Activated T-helper 1 cell treated with anti-CD3 and anti-CD28 coated beads, Interleukin-12 subunit alpha, Interleukin-12 subunit beta, Interleukin-2, Interleukin-4 antibody, amounts not matched to agents 30 ng/mL and 10 ng/mL and 1 ng/mL, durations not matched to agents 14 hours and 24 hours and 36 hours (primary cell): ENCODE data around the gene LAMP2. TPM values are rescaled to one million over a fixed set of nuclear protein-coding genes. Genes with fewer than 3 reads are reported as not detected.

Experiments
- DNase-seq: peaks from one replicate; pipeline ENCODE4 v3.0.0; 2021; ENCODE audit warnings: low spot score
- H3K27ac Mint-ChIP-seq: one replicate; pipeline ENCODE4 v1.8.0; 2021; ENCODE audit warnings: mild to moderate bottlenecking, mixed read lengths
- H3K27me3 Mint-ChIP-seq: one replicate; pipeline ENCODE4 v1.8.0; 2022; ENCODE audit warnings: mild to moderate bottlenecking, moderate library complexity, mixed read lengths; ENCODE audit not compliant: insufficient read depth
- H3K36me3 Mint-ChIP-seq: one replicate; pipeline ENCODE4 v1.8.0; 2021; ENCODE audit warnings: low read depth, mixed read lengths
- H3K4me1 Mint-ChIP-seq: one replicate; pipeline ENCODE4 v1.8.0; 2021; ENCODE audit warnings: low read depth, mixed read lengths
- H3K4me3 Mint-ChIP-seq: one replicate; pipeline ENCODE4 v1.8.0; 2021; ENCODE audit warnings: mild to moderate bottlenecking, moderate library complexity, mixed read lengths
- H3K9me3 Mint-ChIP-seq: one replicate; pipeline ENCODE4 v1.8.0; 2021; ENCODE audit warnings: mixed read lengths
- intact Hi-C: fragments of 100-400 bp; cut with micrococcal nuclease; formaldehyde crosslinking; loops from one replicate; pipeline ENCODE4 v1.15.1; 2024
- total RNA-seq: library from RNA; stranded (reverse); gene quantifications from 2 replicates; pipeline ENCODE4 v1.2.3, GENCODE V29; 2022

The LAMP2 gene
- total RNA-seq, 1 donor from 2014 or later: 42.7 TPM

- no peak for DNase-seq
- H3K4me1 Mint-ChIP-seq: no peaks in the 10 kb centered on the region
- H3K27ac Mint-ChIP-seq: no peak overlapping the region
- no peak overlapping the region for H3K4me3 Mint-ChIP-seq
- intact Hi-C loops: loop anchor here (1.0 kb wide), 1 partner anchor 95 kb away; no protein-coding TSS in a partner anchor
- no peaks in the 10 kb centered on the region for H3K36me3 Mint-ChIP-seq
- H3K9me3 Mint-ChIP-seq: no peaks in the 10 kb centered on the region
- peaks cover 6% of the 10 kb centered on the region for H3K27me3 Mint-ChIP-seq
Measured at GRCh38 chrX:120379937-120380681, 89.0 kb downstream of the LAMP2 start.

- Mint-ChIP-seq H3K27me3 (peaks cover 4% of the 10 kb centered on the region), H3K4me1 (no peaks in the 10 kb centered on the region), H3K27ac (no peak overlapping the region), H3K4me3 (no peak overlapping the region), H3K9me3 (no peaks in the 10 kb centered on the region), H3K36me3 (no peaks in the 10 kb centered on the region)
- intact Hi-C loops: no loop called here
- no peak for DNase-seq
Measured at GRCh38 chrX:120378570-120378969, 90.5 kb downstream of the LAMP2 start.

Other genes with a start within 250 kb of the LAMP2 start
- 13.0 and 13.4 TPM in 2 replicates for gene ZBTB33, start 218.5 kb downstream of the LAMP2 start, total RNA-seq
- gene TMEM255A, start 157.8 kb downstream of the LAMP2 start, total RNA-seq: not detected in 2 replicates
- gene ATP1B4, start 107.2 kb downstream of the LAMP2 start, total RNA-seq: not detected in 2 replicates
- gene CUL4B, start 91.7 kb upstream of the LAMP2 start, total RNA-seq: 25.2 and 26.5 TPM in 2 replicates
- gene MCTS1, start 134.8 kb upstream of the LAMP2 start, total RNA-seq: 67.3 and 70.1 TPM in 2 replicates
- 21.0 and 23.7 TPM in 2 replicates for gene C1GALT1C1, start 160.8 kb upstream of the LAMP2 start, total RNA-seq